Parathyroid adenoma (tissue), 2 donors: ENCODE results near the gene XXYLT1.

Experiments used
- H2AFZ ChIP-seq: fragments of 300-600 bp; sonication (generic); one replicate; pipeline ENCODE4 v1.7.0; 2017; ENCODE audit warnings: antibody characterized with exemption, mild to moderate bottlenecking
- H3K27ac ChIP-seq: fragments of 300-600 bp; sonication (generic); one replicate; pipeline ENCODE4 v1.7.0; 2017
- H3K27me3 ChIP-seq: fragments of 300-600 bp; sonication (generic); one replicate; pipeline ENCODE4 v1.7.0; 2017; ENCODE audit warnings: low read length; ENCODE audit not compliant: control insufficient read depth, insufficient read depth
- H3K36me3 ChIP-seq: fragments of 300-600 bp; sonication (generic); one replicate; pipeline ENCODE4 v1.7.0; 2017; ENCODE audit warnings: low read length; ENCODE audit not compliant: control insufficient read depth, insufficient read depth
- H3K4me1 ChIP-seq: fragments of 300-600 bp; sonication (generic); one replicate; pipeline ENCODE4 v1.7.0; 2017; ENCODE audit warnings: control low read depth
- H3K4me2 ChIP-seq: fragments of 300-600 bp; sonication (generic); one replicate; pipeline ENCODE4 v1.7.0; 2017; ENCODE audit warnings: low read length
- H3K4me3 ChIP-seq: fragments of 300-600 bp; sonication (generic); one replicate; pipeline ENCODE4 v1.7.0; 2017; ENCODE audit warnings: low read depth, low read length
- H3K79me2 ChIP-seq: fragments of 300-600 bp; sonication (generic); one replicate; pipeline ENCODE4 v1.7.0; 2017; ENCODE audit warnings: control low read depth
- H3K9ac ChIP-seq: fragments of 300-600 bp; sonication (generic); one replicate; pipeline ENCODE4 v1.7.0; 2017; ENCODE audit warnings: mild to moderate bottlenecking
- H3K9me3 ChIP-seq: fragments of 300-600 bp; sonication (generic); one replicate; pipeline ENCODE4 v1.7.0; 2017; ENCODE audit warnings: low read length; ENCODE audit not compliant: control insufficient read depth
- TF ChIP-seq, protein P1 (sequence below): fragments of 300-600 bp; sonication (generic); IDR thresholded peaks from one replicate; pipeline ENCODE4 v1.7.0; 2017; ENCODE audit warnings: antibody characterized with exemption, mild to moderate bottlenecking
- donor health status: primary hyperparathyroidism.

XXYLT1 gene

DNA sequence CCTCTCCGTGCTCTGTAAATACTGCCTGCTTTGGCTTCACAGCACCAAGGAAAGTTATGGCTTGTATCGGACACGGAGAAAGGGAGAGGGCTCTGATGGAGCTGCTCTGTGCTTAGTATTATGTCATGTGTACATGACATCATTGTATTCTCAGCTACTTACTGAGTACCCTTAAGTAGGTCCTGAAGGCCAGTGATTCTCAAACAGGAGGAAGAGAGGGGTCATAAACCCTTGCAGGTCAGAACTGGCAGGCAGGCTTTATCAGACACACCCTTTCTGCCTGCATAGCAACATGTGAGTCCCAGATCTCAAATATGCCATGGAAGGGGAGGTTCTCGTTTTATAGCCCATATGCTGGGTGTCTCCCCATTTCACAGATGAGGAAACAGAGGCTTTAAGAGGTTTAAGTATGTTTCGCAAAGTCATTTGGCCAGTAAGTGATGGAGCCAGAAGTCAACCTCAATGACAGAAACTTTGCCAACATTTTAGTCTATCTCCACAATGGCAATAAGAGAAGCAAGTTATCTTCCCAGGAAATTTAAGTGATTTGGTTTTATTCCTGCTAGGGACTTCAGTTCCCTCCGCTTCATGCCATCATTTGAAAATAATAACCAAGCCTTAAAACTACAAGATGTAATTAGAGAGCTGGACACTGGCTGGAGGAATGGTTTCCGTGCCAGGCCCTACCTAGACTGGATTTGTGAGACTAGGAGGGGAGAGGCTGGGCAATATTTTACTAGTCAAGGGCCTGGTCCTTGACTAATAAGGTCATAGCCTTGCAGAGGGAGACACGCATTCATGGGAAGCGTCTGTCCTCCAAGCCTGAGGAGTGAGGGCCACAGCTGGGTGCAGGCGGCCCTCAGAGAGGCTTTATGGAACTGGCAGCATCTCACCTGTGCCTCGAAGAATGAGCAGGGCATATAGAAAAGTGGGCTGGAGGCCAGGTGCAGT is 133.0 kb downstream of the XXYLT1 start:
- H3K4me3 ChIP-seq = no peak overlapping the region

DNA sequence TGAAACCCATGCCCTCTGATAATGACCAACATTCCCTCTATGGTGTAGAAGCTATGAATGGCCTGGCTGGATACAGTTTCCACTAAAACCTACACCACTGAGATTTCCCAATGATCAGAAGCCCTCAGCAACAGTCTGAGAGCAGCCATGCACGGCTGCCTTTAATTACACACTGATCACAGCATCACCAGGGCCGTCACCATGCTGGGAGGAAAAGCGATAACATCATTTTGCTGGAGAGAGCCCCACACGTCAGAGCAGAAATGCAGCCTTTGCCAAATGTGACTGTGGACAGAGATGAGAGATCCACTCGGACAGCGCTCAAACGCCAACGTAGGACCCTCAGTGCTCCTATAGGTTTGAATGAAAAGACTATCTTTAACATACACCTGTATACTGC is 135.0 kb downstream of the XXYLT1 start:
- H3K9me3 ChIP-seq = no peaks in the 10 kb centered on the region
- peaks cover 9% of the 10 kb centered on the region for H3K79me2 ChIP-seq
- no peak overlapping the region for H3K27ac ChIP-seq
- H3K36me3 ChIP-seq = no peaks in the 10 kb centered on the region
- peaks cover 5% of the 10 kb centered on the region for H3K4me1 ChIP-seq
- H3K27me3 ChIP-seq = no peaks in the 10 kb centered on the region
- no peak overlapping the region for H2AFZ ChIP-seq
- no peak overlapping the region for H3K4me2 ChIP-seq
- H3K4me3 ChIP-seq = no peak overlapping the region
- TF ChIP-seq, protein P1, sequence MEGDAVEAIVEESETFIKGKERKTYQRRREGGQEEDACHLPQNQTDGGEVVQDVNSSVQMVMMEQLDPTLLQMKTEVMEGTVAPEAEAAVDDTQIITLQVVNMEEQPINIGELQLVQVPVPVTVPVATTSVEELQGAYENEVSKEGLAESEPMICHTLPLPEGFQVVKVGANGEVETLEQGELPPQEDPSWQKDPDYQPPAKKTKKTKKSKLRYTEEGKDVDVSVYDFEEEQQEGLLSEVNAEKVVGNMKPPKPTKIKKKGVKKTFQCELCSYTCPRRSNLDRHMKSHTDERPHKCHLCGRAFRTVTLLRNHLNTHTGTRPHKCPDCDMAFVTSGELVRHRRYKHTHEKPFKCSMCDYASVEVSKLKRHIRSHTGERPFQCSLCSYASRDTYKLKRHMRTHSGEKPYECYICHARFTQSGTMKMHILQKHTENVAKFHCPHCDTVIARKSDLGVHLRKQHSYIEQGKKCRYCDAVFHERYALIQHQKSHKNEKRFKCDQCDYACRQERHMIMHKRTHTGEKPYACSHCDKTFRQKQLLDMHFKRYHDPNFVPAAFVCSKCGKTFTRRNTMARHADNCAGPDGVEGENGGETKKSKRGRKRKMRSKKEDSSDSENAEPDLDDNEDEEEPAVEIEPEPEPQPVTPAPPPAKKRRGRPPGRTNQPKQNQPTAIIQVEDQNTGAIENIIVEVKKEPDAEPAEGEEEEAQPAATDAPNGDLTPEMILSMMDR = no peak
- no peak overlapping the region for H3K9ac ChIP-seq

More for the DNA sequence above, 133.0 kb downstream of the XXYLT1 start:
- Histone ChIP-seq H3K4me2 (no peak overlapping the region), H2AFZ (no peak overlapping the region), H3K4me1 (peaks cover 5% of the 10 kb centered on the region), H3K27ac (no peak overlapping the region), H3K9me3 (no peaks in the 10 kb centered on the region), H3K79me2 (peaks cover 8% of the 10 kb centered on the region), H3K36me3 (no peaks in the 10 kb centered on the region), H3K27me3 (no peaks in the 10 kb centered on the region), H3K9ac (no peak overlapping the region)
- TF ChIP-seq, protein P1 = no peak

DNA sequence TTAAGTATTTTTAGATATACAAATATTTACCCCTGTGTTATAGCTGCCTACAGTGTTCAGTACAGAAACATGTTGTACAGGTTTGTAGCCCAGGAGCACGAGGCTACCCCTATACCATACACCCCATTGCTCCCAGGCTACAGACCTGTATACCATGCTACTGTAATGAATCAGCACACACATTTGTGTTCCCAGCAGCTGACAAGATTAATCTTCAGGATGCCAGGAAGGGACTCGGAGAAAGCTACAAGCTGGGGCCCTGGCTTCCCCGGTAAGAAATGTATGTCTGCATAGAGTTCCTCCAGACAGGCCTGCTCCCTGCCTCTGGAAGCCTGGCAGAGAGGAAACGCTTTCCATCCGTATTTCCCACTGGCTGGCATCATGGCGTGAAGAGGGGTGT is 136.5 kb downstream of the XXYLT1 start:
- no peak overlapping the region for H3K27ac ChIP-seq
- H3K4me3 ChIP-seq = no peak overlapping the region
- TF ChIP-seq, protein P1 = no peak
- no peak overlapping the region for H3K9ac ChIP-seq
- H3K79me2 ChIP-seq = peaks cover 12% of the 10 kb centered on the region
- no peaks in the 10 kb centered on the region for H3K9me3 ChIP-seq
- no peaks in the 10 kb centered on the region for H3K36me3 ChIP-seq
- H3K4me2 ChIP-seq = no peak overlapping the region
- H3K27me3 ChIP-seq = no peaks in the 10 kb centered on the region
- H2AFZ ChIP-seq = no peak overlapping the region
- peaks cover 5% of the 10 kb centered on the region for H3K4me1 ChIP-seq

DNA sequence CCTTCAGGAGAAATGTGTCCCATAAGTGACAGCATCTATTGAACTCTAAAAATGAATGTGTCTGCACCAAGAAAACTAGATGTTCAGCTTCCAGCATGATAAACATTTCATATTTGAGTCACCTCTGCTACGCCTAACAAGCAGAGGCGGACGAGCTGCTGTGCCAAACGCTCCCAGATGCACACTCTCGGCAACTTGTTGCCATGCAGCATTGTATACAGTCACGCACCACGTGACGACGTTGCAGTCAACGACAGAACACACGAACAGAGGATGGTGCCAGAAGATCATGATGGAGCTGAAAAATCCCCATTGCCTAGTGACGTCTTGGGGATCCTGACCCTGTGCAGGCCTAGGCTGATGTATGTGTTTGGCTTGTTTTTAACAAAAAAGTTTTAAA is 137.5 kb downstream of the XXYLT1 start:
- TF ChIP-seq, protein P1 = no peak
- Histone ChIP-seq H3K9ac (no peak overlapping the region), H3K36me3 (no peaks in the 10 kb centered on the region), H3K4me2 (no peak overlapping the region), H3K27me3 (no peaks in the 10 kb centered on the region), H3K79me2 (peaks cover 12% of the 10 kb centered on the region), H2AFZ (no peak overlapping the region), H3K4me3 (no peak overlapping the region), H3K4me1 (peaks cover 5% of the 10 kb centered on the region), H3K9me3 (no peaks in the 10 kb centered on the region), H3K27ac (no peak overlapping the region)

DNA sequence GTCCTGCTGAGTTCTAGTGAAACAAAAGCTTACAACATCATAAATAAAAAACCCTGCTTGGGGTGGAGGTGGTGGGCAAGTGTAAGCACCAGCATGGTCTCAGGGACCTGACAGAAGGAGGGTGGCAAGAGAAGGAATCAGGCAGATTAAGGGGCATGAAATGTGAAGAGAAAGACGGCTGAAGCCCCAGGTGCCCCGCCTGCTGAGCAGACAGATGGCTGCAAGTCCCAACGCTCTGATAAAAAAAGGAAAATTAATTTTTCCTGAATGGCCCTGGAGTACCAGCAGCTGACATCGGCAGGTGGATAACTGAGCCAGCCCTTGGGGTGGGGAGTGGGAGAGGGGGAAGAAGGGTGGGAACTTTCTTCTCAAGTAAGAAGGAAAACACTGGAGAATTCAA is 137.9 kb downstream of the XXYLT1 start:
- no peak overlapping the region for H3K4me3 ChIP-seq
- H3K36me3 ChIP-seq = no peaks in the 10 kb centered on the region
- H3K79me2 ChIP-seq = peaks cover 12% of the 10 kb centered on the region
- H3K4me2 ChIP-seq = no peak overlapping the region
- H3K9ac ChIP-seq = no peak overlapping the region
- H3K27me3 ChIP-seq = no peaks in the 10 kb centered on the region
- TF ChIP-seq, protein P1 = no peak
- no peaks in the 10 kb centered on the region for H3K9me3 ChIP-seq
- peaks cover 5% of the 10 kb centered on the region for H3K4me1 ChIP-seq
- H2AFZ ChIP-seq = no peak overlapping the region
- H3K27ac ChIP-seq = no peak overlapping the region
